UCSD-AML1 (cell line): Measurements from ENCODE around the gene MARVELD1.
"Not testable (repeated sequence)": the region's sequence is repeated elsewhere in the genome, so short reads cannot be mapped to it uniquely, and the experiment has no call there.

Source experiments
- DNase-seq: peaks from one replicate; lab custom pipeline; 2025; ENCODE audit not compliant: unreplicated experiment; lab: John Stamatoyannopoulos, UW

Gene MARVELD1

GRCh38 chr10:97713339-97713825 lies at the start of gene MARVELD1:
Gene MARVELD1, plus strand, starts transcription at chr10:97713730. Its CDS starts 147 bp downstream, at chr10:97713877.
- peak; percentile 75 for DNase-seq

- DNase-seq = no peak
Observed at GRCh38 chr10:97664282-97664850, 49.2 kb upstream of the MARVELD1 start.

GRCh38 chr10:97666992-97667391 lies 46.5 kb upstream of the MARVELD1 start:
- no peak for DNase-seq

- DNase-seq = no peak
Observed at GRCh38 chr10:97667463-97667862, 46.1 kb upstream of the MARVELD1 start.

- no peak for DNase-seq
Observed at GRCh38 chr10:97669571-97669970, 44.0 kb upstream of the MARVELD1 start.

- no peak for DNase-seq
Observed at GRCh38 chr10:97673736-97674525, 39.6 kb upstream of the MARVELD1 start.

GRCh38 chr10:97675222-97675621 lies 38.3 kb upstream of the MARVELD1 start:
- no peak for DNase-seq

- DNase-seq = peak; percentile 25
Observed at GRCh38 chr10:97676770-97677581, 36.6 kb upstream of the MARVELD1 start.

- no peak for DNase-seq
Observed at GRCh38 chr10:97679594-97679993, 33.9 kb upstream of the MARVELD1 start.

- DNase-seq = no peak
Observed at GRCh38 chr10:97682042-97682441, 31.5 kb upstream of the MARVELD1 start.

- DNase-seq = peak; percentile 48
Observed at GRCh38 chr10:97683556-97684367, 29.8 kb upstream of the MARVELD1 start.

- not testable (repeated sequence) for DNase-seq
Observed at GRCh38 chr10:97684368-97684713, 29.2 kb upstream of the MARVELD1 start.

- DNase-seq = no peak
Observed at GRCh38 chr10:97684866-97685394, 28.6 kb upstream of the MARVELD1 start.

GRCh38 chr10:97685395-97685958 lies 28.1 kb upstream of the MARVELD1 start:
- no peak for DNase-seq

- no peak for DNase-seq
Observed at GRCh38 chr10:97686301-97686961, 27.1 kb upstream of the MARVELD1 start.

GRCh38 chr10:97686962-97687784 lies 26.4 kb upstream of the MARVELD1 start, which contains the start of gene AVPI1:
Gene AVPI1, minus strand, starts transcription at chr10:97687241. Its CDS starts 7,336 bp downstream, at chr10:97679905.
- DNase-seq = peak; percentile 99

- DNase-seq = no peak
Observed at GRCh38 chr10:97687785-97688781, 25.4 kb upstream of the MARVELD1 start.
